ENCODE measurements around the gene CCDC50.

CCDC50 gene

DNA sequence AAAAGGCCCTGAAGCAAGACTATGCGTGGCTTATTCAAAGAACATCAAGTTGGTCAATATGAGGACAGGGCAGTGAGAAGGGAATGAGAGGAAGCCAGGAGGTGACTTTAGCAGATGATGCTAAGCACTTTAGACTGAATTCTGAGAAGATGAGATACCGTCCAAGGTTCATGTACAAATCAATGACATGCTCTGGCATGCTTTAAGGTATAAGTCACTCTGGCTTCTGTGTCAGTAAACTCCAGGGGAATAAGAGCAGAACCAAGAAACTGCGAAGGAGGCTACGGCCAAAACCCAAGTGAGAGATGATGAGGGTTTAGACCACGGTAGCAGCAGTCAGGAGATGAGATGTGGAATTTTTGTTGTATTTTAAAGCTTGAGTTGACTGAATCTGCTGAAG is 8.9 kb upstream of the CCDC50 start:
- no peak for DNase-seq (ENCODE audit: low spot score)

DNA sequence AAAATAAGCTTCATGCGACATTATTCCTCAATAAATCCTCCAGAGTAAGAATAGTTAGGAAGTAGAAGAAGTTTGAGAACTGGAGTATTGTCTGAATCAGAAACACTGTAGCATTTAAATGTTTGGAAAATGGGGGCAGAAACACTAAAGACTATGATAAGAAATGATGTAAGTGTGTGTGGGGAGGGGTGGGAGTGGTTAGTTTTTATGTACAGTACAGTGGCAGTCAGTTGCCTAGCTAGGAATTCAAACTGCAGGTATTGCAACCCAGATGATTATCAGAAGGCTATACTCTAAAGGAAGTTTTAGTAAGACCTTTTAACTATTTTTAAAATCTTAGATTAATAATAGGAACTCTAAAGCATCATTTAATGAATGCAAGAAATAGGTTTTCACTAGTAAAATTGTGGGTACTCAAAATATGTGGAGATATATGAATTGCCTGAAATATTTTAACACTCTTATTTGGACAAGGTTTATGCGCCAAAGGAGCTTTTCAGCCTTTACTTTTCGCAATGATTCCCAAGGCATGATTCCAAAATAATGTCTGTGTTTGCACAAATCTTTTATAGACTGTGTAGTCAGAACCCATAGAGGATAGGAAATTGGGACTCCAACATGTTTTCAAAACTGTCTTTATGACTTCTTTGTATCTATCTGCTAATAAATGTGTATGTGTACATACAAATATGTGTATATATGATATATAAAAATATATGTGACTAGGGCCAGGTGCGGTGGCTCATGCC is 8.0 kb upstream of the CCDC50 start:
- DNase-seq (ENCODE audit: low spot score) = no peak

DNA sequence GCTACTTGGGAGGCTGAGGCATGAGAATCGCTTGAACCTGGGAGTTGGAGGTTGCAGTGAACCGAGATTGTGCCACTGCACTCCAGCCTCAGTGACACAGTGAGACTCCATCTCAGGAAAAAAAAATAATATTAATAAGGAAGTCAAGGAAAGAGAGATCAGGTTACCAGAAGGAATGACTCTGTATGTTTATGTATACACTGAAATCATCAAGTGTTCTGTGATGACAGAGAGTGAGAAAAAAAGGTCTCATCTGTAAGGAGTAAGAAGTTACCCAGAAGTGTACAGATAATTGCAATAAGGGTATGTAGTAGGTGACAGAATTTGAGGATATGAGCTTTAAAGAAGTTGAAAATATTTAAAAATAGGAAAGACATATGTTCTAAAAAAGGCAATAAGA is 4.3 kb upstream of the CCDC50 start:
- no peak for DNase-seq (ENCODE audit: low spot score)

DNA sequence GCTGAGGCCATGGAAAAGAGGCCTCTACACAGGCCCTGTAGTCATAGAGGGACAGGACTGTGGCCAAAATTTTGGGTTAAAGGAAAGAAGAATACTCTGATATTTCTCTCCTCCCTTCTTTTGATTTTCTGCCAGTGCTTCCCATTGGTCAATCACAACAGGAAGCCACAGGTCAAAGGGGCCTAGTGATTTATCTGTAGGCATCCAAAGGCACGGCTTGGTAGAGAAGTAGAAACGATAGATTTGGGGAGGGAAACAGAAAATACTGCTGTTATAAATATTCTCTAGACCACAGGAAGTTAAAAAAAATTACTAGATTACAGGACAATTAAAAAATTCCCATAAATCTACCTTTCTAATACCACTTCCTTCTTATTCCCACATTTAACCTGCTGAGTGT is 1.7 kb upstream of the CCDC50 start:
- DNase-seq (ENCODE audit: low spot score) = no peak

DNA sequence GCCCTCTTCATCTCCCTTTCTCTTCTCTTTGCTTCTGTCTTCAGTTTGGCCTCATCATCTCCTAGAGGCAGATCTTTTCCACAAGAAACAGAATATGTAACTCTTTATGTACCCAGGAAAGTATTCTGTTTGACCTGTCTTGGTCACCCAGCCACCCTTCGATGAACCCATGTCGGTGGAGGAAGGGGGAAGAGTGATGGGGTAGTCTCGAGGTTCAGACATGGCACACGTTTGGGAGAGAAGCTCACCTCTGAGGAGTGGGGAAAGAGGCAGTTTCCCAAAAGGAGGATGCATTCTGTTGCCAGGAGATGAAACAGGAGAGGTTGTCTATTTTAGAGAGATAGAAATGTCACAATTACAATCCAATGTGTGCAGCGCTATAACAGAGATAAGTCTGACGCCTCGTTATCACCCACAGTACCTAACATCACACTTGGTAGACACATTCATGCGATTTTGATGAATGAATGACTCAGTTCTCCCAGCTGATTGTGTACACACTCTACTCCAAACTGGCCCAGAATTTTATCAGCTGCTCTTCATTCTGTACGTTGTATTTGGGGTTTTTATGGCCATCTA is 722 bp upstream of the CCDC50 start:
- peak; percentile 46 for DNase-seq (ENCODE audit: low spot score)

DNA sequence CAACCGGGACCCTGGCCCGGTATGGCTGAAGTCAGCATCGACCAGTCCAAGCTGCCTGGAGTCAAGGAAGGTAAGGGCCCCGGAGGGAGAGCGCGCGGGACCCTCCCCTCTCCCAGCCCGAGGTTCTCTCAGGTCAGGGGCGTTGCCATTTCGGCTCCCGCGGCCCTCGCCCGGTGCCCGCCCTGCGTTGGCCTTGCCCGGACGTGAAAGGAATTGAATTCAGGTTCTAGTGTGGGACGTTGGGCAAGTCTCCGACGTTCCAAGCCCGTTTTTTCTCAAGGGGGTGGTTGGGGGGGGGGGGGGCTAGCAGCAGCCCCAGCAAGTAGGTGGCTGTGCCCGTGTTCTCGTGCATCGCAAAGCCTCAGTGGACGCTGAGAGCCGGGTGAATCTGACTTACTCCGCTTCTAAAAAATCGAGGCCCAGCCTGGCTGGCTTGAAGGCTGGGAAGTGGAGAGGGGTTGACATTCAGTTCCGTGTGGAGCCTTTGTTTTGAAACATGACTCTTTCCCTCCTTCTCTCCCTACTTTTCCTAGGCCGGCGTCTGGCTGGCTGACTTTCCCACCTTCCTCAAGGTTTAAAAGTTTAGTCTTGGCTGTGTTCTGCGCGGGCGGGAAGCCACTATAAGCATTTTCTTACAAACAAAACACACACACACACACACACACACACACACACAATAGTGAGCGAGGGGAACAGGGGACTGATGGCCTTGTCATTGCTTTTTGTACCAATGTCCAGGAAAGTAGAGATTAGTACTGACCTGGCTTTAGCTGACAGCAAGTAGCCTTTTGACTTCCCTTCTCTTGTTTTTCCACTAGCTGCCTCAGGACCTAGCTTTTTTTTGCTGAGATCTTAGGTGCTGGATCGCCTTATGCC is 698 bp downstream of the CCDC50 start, which contains the start of gene UTS2B:
TSS of gene UTS2B (minus strand) at position 873 of the 876 bp plus-strand sequence. CDS start 48,337 bp downstream, outside the sequence.
- DNase-seq (ENCODE audit: low spot score) = peak; percentile 40

- peak; percentile 52 for DNase-seq (ENCODE audit: low spot score)
These were observed 1.4 kb downstream of the CCDC50 start for GRCh38 chr3:191330530-191331048.

DNA sequence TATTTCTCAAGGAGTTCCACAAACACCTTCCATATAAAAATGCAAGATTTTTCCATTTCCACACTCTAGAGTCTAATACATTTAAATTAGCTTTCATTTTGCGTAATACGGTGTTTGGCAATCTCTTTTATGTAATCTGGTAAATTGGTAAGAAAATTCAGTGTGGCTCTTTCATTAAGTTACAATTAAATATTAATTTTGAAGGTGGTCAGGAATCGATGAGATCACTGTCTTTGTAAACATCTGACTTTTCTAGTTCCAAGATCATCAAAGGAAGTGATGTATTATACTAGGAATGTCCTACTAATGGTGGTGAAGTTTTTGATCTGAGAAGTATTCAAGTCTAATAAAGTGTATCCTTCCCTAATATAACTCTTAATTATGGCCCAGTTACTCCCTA is 2.2 kb downstream of the CCDC50 start:
- no peak for DNase-seq (ENCODE audit: low spot score)

- DNase-seq (ENCODE audit: low spot score) = no peak
These were observed 4.2 kb downstream of the CCDC50 start for GRCh38 chr3:191333298-191333880.

DNA sequence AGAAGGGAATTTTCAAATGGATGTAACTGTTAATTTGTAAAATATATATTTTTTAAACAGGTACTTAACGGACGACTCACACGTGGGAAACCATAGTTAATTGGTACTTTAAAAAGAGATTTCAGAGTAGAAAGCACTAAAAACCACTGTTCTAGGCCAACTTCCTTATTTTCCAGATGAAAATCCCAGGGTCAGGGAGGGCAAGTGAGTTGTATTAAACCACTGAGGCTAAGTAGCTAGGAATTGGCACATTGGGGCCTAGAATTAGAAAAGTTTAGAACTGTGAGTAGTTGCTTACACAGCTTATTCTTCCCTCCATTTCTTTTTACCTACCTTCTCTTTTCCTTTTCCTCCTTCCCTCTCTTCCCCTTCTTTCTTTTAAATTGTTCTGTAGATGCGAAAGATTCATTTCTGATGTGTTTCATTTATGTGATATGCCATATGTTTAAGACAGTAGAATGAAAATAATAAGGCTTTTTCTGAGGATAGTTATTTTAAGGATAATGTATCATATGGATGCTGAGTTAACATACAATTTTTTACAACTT is 5.2 kb downstream of the CCDC50 start:
- no peak for DNase-seq (ENCODE audit: low spot score)

GRCh38 chr3:191336833-191337232 is 7.6 kb downstream of the CCDC50 start:
- DNase-seq (ENCODE audit: low spot score) = no peak

- no peak for DNase-seq (ENCODE audit: low spot score)
These were observed 8.9 kb downstream of the CCDC50 start for GRCh38 chr3:191338177-191338488.

GRCh38 chr3:191339316-191339917 is 10.2 kb downstream of the CCDC50 start:
- DNase-seq (ENCODE audit: low spot score) = no peak

- no peak for DNase-seq (ENCODE audit: low spot score)
These were observed 11.2 kb downstream of the CCDC50 start for GRCh38 chr3:191340351-191340750.

DNA sequence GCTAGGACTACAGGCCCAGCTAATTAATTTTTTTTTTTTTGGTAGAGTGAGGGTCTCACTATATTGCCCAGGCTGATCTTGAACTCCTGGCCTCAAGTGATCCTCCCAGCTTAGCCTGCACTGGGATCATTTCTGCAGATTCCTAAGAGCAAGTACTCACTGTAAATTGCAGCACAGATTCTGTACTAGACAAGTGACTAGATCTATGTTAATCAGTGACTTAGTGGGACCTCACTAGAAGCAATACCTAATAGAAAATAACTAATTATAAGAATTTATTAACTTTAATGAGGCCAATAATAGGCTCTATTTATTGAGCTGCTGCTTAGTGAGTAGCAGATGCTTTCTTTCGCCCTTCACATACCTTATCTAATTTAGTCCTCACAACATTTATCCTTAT is 11.8 kb downstream of the CCDC50 start:
- DNase-seq (ENCODE audit: low spot score) = no peak

- no peak for DNase-seq (ENCODE audit: low spot score)
These were observed 12.8 kb downstream of the CCDC50 start for GRCh38 chr3:191342006-191342405.

GRCh38 chr3:191342411-191342810 is 13.2 kb downstream of the CCDC50 start:
- no peak for DNase-seq (ENCODE audit: low spot score)

DNA sequence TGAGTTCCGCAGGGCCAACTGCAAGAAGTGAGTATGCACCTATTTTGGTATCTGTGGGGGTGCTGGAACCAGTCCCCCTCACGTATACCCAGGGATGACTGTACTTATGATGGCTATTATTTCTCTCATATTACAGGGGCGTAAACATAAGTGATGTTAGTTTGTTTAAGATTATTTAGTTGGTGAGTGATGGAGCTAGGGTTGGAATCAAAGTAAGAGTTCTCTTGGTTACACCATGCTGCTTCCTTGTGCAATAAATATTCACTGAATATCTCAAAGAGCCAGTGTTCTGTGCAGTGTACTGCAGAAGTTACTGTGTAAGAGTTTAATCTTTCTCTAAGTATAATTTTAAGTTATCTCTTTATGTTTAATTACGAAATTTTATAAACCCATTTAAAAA is 13.9 kb downstream of the CCDC50 start:
- no peak for DNase-seq (ENCODE audit: low spot score)

GRCh38 chr3:191343913-191344312 is 14.7 kb downstream of the CCDC50 start:
- no peak for DNase-seq (ENCODE audit: low spot score)

GRCh38 chr3:191345334-191345733 is 16.1 kb downstream of the CCDC50 start:
- DNase-seq (ENCODE audit: low spot score) = no peak

DNA sequence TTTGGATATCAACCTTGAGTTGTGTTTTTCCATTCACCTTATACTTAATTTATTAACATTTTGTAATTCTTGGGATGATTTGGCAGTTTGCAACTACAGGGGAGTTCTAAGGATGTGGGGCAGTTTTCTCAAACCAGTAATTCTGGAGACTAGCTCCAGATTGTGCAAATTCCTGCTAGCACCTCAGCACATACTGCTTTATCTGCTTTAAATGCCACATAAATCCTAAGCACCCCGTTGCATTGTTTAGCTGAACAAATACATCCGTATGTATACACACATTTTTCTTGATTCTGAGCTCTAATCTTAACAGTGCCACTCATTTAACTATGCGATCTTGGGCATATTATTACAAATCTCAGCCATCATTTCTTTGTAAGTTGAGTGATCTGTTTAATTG is 18.0 kb downstream of the CCDC50 start:
- DNase-seq (ENCODE audit: low spot score) = no peak

- no peak for DNase-seq (ENCODE audit: low spot score)
These were observed 18.9 kb downstream of the CCDC50 start for GRCh38 chr3:191348098-191348497.

Data from pons (tissue), 1 donor.